ENCODE data around the gene LINGO3. TPM values are rescaled to one million over a fixed set of nuclear protein-coding genes. Genes with fewer than 3 reads are reported as not detected.

The LINGO3 gene
- total and polyA plus RNA-seq, 2 experiments from 2014 or later, result 0.29 to 0.45 TPM

GRCh38 chr19:2343289-2343982 lies 35.5 kb upstream of the LINGO3 start (continued):
- TF ChIP-seq ZNF462 (CRISPR knock-in tag; IDR thresholded peaks at IDR 0.05), result no peak
- no peak for TF ChIP-seq EZH2phosphoT487 (IDR thresholded peaks at IDR 0.05; ENCODE audit: unreplicated experiment)
- no peak for TF ChIP-seq EZH2 (IDR thresholded peaks at IDR 0.05; ENCODE audit: low read depth, unreplicated experiment)
- TF ChIP-seq ZNF331 (CRISPR knock-in tag; IDR thresholded peaks at IDR 0.05; ENCODE audit: low read depth), result no peak
- TF ChIP-seq STAT1 (IDR thresholded peaks at IDR 0.05; ENCODE audit: unreplicated experiment), result no peak
- TF ChIP-seq ETS1 (IDR thresholded peaks at IDR 0.05), result no peak
- no peak for TF ChIP-seq CTCF (conservative IDR thresholded peaks at IDR 0.05; ENCODE audit: low read depth in 2 of 2)

Data from GM23338 (cell line).